Nephron (organoid): ENCODE data around the gene ARHGAP4.
A peak's percentile ranks its signal among the peaks of the same experiment; 100 is the strongest.

Experiments
- H3K27ac Mint-ChIP-seq, 3 experiments: 2 replicates each; pipeline ENCODE4 v1.8.0; 2020; ENCODE audit warnings: mixed read lengths in 3 of 3, mild to moderate bottlenecking in 2 of 3, moderate library complexity in 1 of 3
- H3K27me3 Mint-ChIP-seq: 2 replicates; pipeline ENCODE4 v1.8.0; 2021; ENCODE audit warnings: low read depth, mild to moderate bottlenecking, moderate library complexity, mixed read lengths
- H3K36me3 Mint-ChIP-seq: 2 replicates; pipeline ENCODE4 v1.8.0; 2020; ENCODE audit warnings: low read depth, mixed read lengths
- H3K4me1 Mint-ChIP-seq: 2 replicates; pipeline ENCODE4 v1.8.0; 2020; ENCODE audit warnings: mixed read lengths
- H3K4me3 Mint-ChIP-seq, 3 experiments: 2 replicates each; pipeline ENCODE4 v1.8.0; 2020; ENCODE audit warnings: mild to moderate bottlenecking in 3 of 3, mixed read lengths in 3 of 3, moderate library complexity in 2 of 3
- H3K9me3 Mint-ChIP-seq: 2 replicates; pipeline ENCODE4 v1.8.0; 2020; ENCODE audit warnings: mixed read lengths
- TF ChIP-seq, protein P1 (sequence below), 3 experiments: fragments of 200-600 bp; sonication (generic); IDR thresholded peaks; one replicate each; pipeline ENCODE4 v1.5.0; 2021; ENCODE audit warnings: antibody characterized with exemption in 3 of 3; ENCODE audit not compliant: unreplicated experiment in 3 of 3

Gene ARHGAP4

DNA sequence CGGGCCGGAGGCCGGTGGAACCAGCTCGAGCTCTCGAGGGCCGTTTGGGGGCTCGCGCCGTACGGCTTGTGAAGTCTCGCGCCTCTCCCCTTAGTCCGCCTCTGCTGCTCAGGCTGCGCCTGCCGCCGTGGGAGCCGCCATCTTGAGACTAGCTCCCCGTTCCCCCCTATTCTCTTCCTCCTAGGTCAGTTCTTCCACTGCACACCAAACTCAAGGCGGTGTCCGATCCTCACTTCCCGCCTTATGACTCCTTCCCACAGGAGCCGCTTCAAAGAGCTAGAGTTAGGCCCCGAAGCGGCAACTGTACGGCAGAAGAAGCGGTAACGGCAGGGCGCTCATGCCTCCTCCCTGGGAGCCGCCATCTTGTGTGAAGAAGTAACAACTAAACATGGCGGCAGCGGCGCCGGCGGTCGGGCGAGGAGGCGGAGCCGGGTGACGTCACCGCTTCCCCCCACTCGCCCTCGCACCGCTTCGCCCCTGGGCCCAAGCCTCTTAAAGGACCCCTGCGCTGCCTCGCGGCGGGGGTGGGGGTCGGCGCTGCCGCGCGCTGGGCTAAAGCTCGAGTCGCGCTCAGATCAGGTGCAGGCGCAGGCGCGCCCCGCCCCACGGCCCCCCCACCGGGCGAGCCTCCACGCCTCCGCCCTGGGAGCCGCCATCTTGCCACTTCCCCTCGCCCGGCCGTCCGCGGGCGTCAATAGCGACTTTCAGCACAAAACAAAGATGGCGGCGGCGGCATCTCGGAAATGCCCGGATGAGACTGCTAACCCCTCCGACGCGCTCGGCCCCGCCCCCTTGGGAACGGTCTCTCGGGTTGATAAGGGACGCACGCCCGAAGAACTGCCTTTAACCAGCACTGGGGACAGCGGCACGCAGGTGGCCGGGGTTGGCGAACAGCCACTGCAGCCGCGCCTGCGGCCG lies 45.6 kb upstream of the ARHGAP4 start, which contains the start of gene HCFC1:
HCFC1 (minus strand) TSS at position 369 of the 918 bp plus-strand sequence. CDS start 978 bp downstream, outside the sequence.
- peak within 1 kb of the TSS; percentile 99 to 100 (median 100) for H3K27ac Mint-ChIP-seq
- peaks cover 56% of the 10 kb centered on the region for H3K4me1 Mint-ChIP-seq

DNA sequence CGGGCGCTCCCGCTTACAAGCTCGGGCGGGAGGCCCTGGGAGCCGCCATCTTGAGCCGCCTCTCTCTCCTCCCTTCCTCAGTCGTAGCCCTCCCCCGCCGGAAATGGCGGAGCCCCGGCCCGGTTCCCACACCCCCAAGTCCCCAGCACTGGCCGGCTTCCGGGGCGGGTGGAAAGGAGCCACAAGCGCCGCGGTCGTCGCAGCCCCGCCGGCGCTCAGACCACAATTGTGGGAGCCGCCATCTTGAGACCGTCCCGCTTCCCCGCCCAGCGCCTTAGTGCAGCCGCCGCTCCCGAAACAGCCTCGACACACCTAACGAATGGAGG lies 45.0 kb upstream of the ARHGAP4 start:
- H3K9me3 Mint-ChIP-seq: no peaks in the 10 kb centered on the region
- H3K27ac Mint-ChIP-seq: peak overlapping the region; percentile 99 to 100 (median 100)
- H3K27me3 Mint-ChIP-seq: peaks cover 5% of the 10 kb centered on the region
- H3K4me1 Mint-ChIP-seq: peaks cover 62% of the 10 kb centered on the region
- TF ChIP-seq, protein P1, sequence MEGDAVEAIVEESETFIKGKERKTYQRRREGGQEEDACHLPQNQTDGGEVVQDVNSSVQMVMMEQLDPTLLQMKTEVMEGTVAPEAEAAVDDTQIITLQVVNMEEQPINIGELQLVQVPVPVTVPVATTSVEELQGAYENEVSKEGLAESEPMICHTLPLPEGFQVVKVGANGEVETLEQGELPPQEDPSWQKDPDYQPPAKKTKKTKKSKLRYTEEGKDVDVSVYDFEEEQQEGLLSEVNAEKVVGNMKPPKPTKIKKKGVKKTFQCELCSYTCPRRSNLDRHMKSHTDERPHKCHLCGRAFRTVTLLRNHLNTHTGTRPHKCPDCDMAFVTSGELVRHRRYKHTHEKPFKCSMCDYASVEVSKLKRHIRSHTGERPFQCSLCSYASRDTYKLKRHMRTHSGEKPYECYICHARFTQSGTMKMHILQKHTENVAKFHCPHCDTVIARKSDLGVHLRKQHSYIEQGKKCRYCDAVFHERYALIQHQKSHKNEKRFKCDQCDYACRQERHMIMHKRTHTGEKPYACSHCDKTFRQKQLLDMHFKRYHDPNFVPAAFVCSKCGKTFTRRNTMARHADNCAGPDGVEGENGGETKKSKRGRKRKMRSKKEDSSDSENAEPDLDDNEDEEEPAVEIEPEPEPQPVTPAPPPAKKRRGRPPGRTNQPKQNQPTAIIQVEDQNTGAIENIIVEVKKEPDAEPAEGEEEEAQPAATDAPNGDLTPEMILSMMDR (IDR thresholded peaks at IDR 0.05; ENCODE audit: unreplicated experiment in 3 of 3): no peak
- H3K36me3 Mint-ChIP-seq: peaks cover 6% of the 10 kb centered on the region
- peak overlapping the region; percentile 96 to 100 (median 100) for H3K4me3 Mint-ChIP-seq

More for the DNA sequence above, 45.6 kb upstream of the ARHGAP4 start, which contains the start of gene HCFC1:
- no peaks in the 10 kb centered on the region for H3K9me3 Mint-ChIP-seq
- H3K36me3 Mint-ChIP-seq: peaks cover 6% of the 10 kb centered on the region
- peaks cover 5% of the 10 kb centered on the region for H3K27me3 Mint-ChIP-seq
- TF ChIP-seq, protein P1 (IDR thresholded peaks at IDR 0.05; ENCODE audit: unreplicated experiment in 3 of 3): no peak
- H3K4me3 Mint-ChIP-seq: peak within 1 kb of the TSS; percentile 96 to 100 (median 100)

DNA sequence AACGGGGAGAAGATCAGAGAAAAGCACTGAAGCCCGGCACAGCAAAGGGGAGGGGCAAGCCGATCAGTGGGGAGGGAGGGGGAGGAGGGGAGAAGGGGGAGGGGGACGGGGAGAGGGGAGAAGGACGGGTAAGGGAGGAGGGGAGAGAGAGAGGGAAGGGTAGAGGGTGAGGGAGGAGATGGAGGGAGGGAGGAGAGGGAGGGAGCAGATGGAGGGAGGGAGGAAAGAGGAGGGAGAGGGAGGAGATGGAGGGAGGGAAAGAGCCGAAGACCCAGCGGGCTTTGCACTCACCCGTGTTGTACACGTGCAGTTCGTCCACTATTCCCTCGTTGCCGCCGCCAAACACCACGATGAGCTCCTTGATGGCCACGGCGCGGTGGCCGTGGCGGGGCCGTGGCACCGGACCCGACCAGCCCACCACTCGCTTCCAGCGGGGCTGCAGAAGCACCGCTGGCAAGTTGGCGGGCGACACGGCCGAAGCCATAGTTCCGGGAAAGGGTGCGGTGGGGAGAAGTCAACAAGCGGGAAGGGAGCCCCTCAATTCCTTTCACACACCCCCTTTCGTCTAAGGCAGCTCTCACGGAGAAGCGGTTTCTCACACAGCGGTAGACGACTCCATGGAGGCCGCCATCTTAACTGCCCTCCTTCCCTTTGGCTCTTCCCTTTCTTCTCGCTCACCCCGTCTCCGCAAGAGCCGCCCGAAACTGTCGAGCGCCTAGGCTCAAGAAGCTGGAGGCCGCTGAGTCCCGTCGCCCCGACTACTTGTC lies 44.5 kb upstream of the ARHGAP4 start:
- H3K27ac Mint-ChIP-seq: peak overlapping the region; percentile 99 to 100 (median 100)
- H3K27me3 Mint-ChIP-seq: peaks cover 5% of the 10 kb centered on the region
- H3K4me1 Mint-ChIP-seq: peaks cover 60% of the 10 kb centered on the region
- no peaks in the 10 kb centered on the region for H3K9me3 Mint-ChIP-seq
- peaks cover 6% of the 10 kb centered on the region for H3K36me3 Mint-ChIP-seq
- H3K4me3 Mint-ChIP-seq: peak overlapping the region; percentile 96 to 100 (median 100)
- TF ChIP-seq, protein P1 (IDR thresholded peaks at IDR 0.05; ENCODE audit: unreplicated experiment in 3 of 3): no peak

DNA sequence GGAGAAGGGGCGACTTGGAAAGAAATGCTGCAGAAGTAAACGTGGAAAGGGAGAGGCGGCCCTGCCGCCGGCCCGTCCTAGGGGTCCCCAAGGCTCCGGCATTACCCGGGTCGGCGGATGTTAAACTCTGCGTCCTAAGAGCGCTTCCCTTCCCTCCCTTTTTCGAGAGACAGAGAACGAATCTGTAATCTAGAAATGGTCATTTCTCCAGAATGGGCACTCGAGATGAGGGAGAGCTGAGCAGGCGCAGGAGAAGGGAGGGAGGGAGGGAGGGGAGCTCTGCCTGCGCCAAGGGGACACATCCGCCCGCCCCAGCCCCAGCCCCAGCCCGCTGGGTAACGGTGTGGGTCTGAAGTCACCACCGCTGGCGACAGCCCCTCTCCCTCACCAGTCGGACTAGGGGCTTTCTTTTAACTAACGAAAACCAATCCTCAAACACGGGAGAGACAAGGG lies 43.9 kb upstream of the ARHGAP4 start:
- Mint-ChIP-seq H3K27ac (peak overlapping the region; percentile 99 to 100 (median 100)), H3K4me1 (peaks cover 58% of the 10 kb centered on the region), H3K36me3 (peaks cover 8% of the 10 kb centered on the region), H3K27me3 (peaks cover 5% of the 10 kb centered on the region), H3K4me3 (peak overlapping the region; percentile 96 to 100 (median 100)), H3K9me3 (no peaks in the 10 kb centered on the region)
- TF ChIP-seq, protein P1 (IDR thresholded peaks at IDR 0.05; ENCODE audit: unreplicated experiment in 3 of 3): no peak

DNA sequence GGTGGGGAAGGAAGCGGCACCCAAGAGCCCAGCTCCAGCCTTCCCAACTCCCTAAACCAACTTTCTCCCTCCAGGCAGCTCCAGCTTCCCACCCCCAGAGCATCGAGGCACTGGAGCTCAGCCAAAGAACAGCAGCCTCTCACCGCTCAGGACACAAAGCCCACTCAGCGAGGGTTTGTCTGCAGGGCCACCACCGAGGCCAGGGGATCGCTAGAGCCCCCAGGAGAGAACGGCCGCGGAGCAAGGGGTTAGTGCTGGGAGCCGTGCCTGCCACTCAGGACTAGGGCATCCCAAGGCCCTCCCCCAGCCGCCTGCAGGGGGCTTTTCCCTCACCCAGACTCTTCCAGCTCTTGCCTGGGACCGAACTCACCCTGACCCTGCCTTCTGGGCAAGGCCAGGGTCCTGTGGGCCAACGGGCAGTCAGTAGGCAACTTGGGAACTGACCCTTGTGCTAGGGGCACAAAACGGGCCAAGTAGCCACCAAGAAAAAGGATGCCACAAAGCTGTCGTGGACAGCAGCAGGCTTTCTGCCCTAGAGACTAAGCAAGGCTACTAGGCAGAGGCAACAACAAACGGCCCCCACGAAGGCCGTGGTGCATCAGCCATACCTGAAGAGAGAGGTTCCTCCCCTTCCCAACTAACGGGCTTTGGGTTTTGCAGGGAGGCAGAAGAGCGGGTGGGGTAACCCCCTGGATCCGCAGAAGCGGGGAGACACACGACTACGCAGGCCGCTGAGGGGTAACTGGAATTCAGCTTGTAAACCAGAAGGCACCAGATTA lies 43.2 kb upstream of the ARHGAP4 start:
- Mint-ChIP-seq H3K27ac (peak overlapping the region; percentile 99 to 100 (median 100)), H3K36me3 (peaks cover 11% of the 10 kb centered on the region)
- TF ChIP-seq, protein P1 (IDR thresholded peaks at IDR 0.05; ENCODE audit: unreplicated experiment in 3 of 3): no peak

More for the DNA sequence above, 43.2 kb upstream of the ARHGAP4 start:
- H3K27me3 Mint-ChIP-seq: peaks cover 5% of the 10 kb centered on the region
- peak overlapping the region; percentile 96 to 100 (median 100) for H3K4me3 Mint-ChIP-seq
- no peaks in the 10 kb centered on the region for H3K9me3 Mint-ChIP-seq
- peaks cover 52% of the 10 kb centered on the region for H3K4me1 Mint-ChIP-seq
